Activated CD8-positive, alpha-beta memory T cell treated with anti-CD3 and anti-CD28 coated beads for 24 hours (primary cell): ENCODE results near the gene NLRP11.

Experiments used
- DNase-seq: peaks from one replicate; pipeline ENCODE4 v3.0.0-alpha.2; 2020

NLRP11 gene

GRCh38 chr19:55831846-55832245, at the start of gene NLRP11:
Gene NLRP11 (minus strand): TSS chr19:55831999. CDS start chr19:55818174, 13,825 bp downstream.
- DNase-seq = no peak

GRCh38 chr19:55877211-55877610, 45.4 kb upstream of the NLRP11 start:
- no peak for DNase-seq

GRCh38 chr19:55870736-55871135, 38.9 kb upstream of the NLRP11 start:
- no peak for DNase-seq

GRCh38 chr19:55867101-55867500, 35.3 kb upstream of the NLRP11 start:
- no peak for DNase-seq

- DNase-seq = no peak
These were observed 34.7 kb upstream of the NLRP11 start for GRCh38 chr19:55866521-55866920.

GRCh38 chr19:55858969-55859368, 27.2 kb upstream of the NLRP11 start:
- DNase-seq = no peak

- no peak for DNase-seq
These were observed 26.6 kb upstream of the NLRP11 start for GRCh38 chr19:55858401-55858800.

GRCh38 chr19:55857974-55858373, 26.2 kb upstream of the NLRP11 start:
- DNase-seq = no peak

GRCh38 chr19:55857149-55857548, 25.4 kb upstream of the NLRP11 start:
- DNase-seq = no peak

GRCh38 chr19:55855160-55855559, 23.4 kb upstream of the NLRP11 start:
- no peak for DNase-seq

GRCh38 chr19:55838906-55839305, 7.1 kb upstream of the NLRP11 start:
- DNase-seq = no peak

GRCh38 chr19:55838251-55838650, 6.5 kb upstream of the NLRP11 start:
- DNase-seq = no peak

- no peak for DNase-seq
These were observed 4.5 kb upstream of the NLRP11 start, which contains the start of gene NLRP4 for GRCh38 chr19:55836340-55836739. Gene NLRP4 (plus strand): TSS chr19:55836540. CDS start chr19:55852081, 15,541 bp downstream.

GRCh38 chr19:55832676-55833075, 877 bp upstream of the NLRP11 start:
- no peak for DNase-seq

GRCh38 chr19:55830656-55831055, 1.1 kb downstream of the NLRP11 start:
- no peak for DNase-seq

- no peak for DNase-seq
These were observed 11.8 kb downstream of the NLRP11 start for GRCh38 chr19:55820037-55820436.

- no peak for DNase-seq
These were observed 17.9 kb downstream of the NLRP11 start for GRCh38 chr19:55813906-55814305.

- DNase-seq = no peak
These were observed 19.4 kb downstream of the NLRP11 start for GRCh38 chr19:55812449-55812848.

- DNase-seq = no peak
These were observed 20.5 kb downstream of the NLRP11 start for GRCh38 chr19:55811340-55811739.

- peak; percentile 57 for DNase-seq
These were observed 22.3 kb downstream of the NLRP11 start for GRCh38 chr19:55809381-55810058.

- no peak for DNase-seq
These were observed 29.5 kb downstream of the NLRP11 start for GRCh38 chr19:55802281-55802680.

- no peak for DNase-seq
These were observed 30.4 kb downstream of the NLRP11 start for GRCh38 chr19:55801416-55801815.

GRCh38 chr19:55795021-55795420, 36.8 kb downstream of the NLRP11 start:
- DNase-seq = no peak

GRCh38 chr19:55781112-55781511, 50.7 kb downstream of the NLRP11 start:
- no peak for DNase-seq

GRCh38 chr19:55778331-55778730, 53.5 kb downstream of the NLRP11 start:
- DNase-seq = no peak
